Thyroid gland (tissue), 4 donors: ENCODE results near the gene PPP1R11. TPM values are rescaled to one million over a fixed set of nuclear protein-coding genes. Genes with fewer than 3 reads are reported as not detected.

Experiments
- DNase-seq, 2 donors: peaks; one replicate each; pipeline ENCODE4 v3.0.0-alpha.2; 2019
- H3K27ac ChIP-seq, 3 donors: fragments of 200-600 bp; sonication (generic); 1 replicate in 2 of 3; 2 replicates in 1 of 3; pipeline ENCODE4 v1.5.1; 2016 to 2019; ENCODE audit warnings: mild to moderate bottlenecking in 1 of 3, moderate library complexity in 1 of 3
- H3K27me3 ChIP-seq: fragments of 200-600 bp; sonication (generic); one replicate; pipeline ENCODE4 v1.5.1; 2019
- H3K36me3 ChIP-seq, 2 donors: fragments of 200-600 bp; sonication (generic); one replicate each; pipeline ENCODE4 v1.5.1; 2016 to 2019
- H3K4me1 ChIP-seq, 2 donors: fragments of 200-600 bp; sonication (generic); one replicate each; pipeline ENCODE4 v1.5.1; 2017 to 2019
- H3K4me3 ChIP-seq, 3 donors: fragments of 200-600 bp; sonication (generic); replicated peaks in 1 of 3; 1 replicate in 2 of 3; 2 replicates in 1 of 3; pipeline ENCODE4 v1.5.1; 2016; ENCODE audit warnings: mild to moderate bottlenecking in 1 of 3
- H3K9me3 ChIP-seq: fragments of 200-600 bp; sonication (generic); one replicate; pipeline ENCODE4 v1.5.1; 2017
- CTCF ChIP-seq, 6 experiments: fragments of 200-600 bp in 3 of 6; fragments of 450-650 bp in 3 of 6; sonication (generic) in 3 of 6; IDR thresholded peaks; one replicate each; pipeline ENCODE4 v1.5.1; 2016 to 2019; ENCODE audit warnings: antibody characterized with exemption in 6 of 6, mild to moderate bottlenecking in 2 of 6, inconsistent platforms in 1 of 6, moderate library complexity in 1 of 6
- POLR2A ChIP-seq, 2 donors: fragments of 450-650 bp; IDR thresholded peaks; one replicate each; pipeline ENCODE4 v1.6.1; 2017; ENCODE audit warnings: antibody characterized with exemption in 2 of 2, mild to moderate bottlenecking in 2 of 2, moderate library complexity in 1 of 2
- WGBS, 2 donors: methylation state at CpG; one replicate each; pipeline ENCODE4 v1.1.5; 2017; 5-methylcytosine and 5-hydroxymethylcytosine counted together
- intact Hi-C: fragments of 100-400 bp; cut with DNase I; formaldehyde crosslinking; loops from one replicate; pipeline ENCODE4 v1.15.1; 2023
- total RNA-seq, 4 donors: library from RNA; depleted of rRNA; stranded (reverse); fragments of >200 nt; gene quantifications; one replicate each; pipeline ENCODE4 v1.2.3, GENCODE V29; 2016

PPP1R11 gene
- total RNA-seq, 4 donors from 2014 or later, result 41.3 to 64.1 (median 50.7) TPM

GRCh38 chr6:30101444-30102413, 34.7 kb downstream of the PPP1R11 start:
- peak overlapping the region in 1 of 3 donors; percentile 19 for H3K4me3 ChIP-seq
- peaks cover 14 to 29% of the 10 kb centered on the region in 2 donors for H3K4me1 ChIP-seq
- TF ChIP-seq CTCF (IDR thresholded peaks at IDR 0.05) (peak in 1 of 6 experiments; percentile 8), POLR2A (IDR thresholded peaks at IDR 0.05) (peak in 1 of 2 donors; percentile 84)
- 3 to 5% methylated on average over 25 to 35 of the region's 51 CpGs for WGBS, 2 donors
- H3K27me3 ChIP-seq, result no peaks in the 10 kb centered on the region
- H3K9me3 ChIP-seq, result no peaks in the 10 kb centered on the region
- peak overlapping the region; percentile 3 to 65 (median 54) for H3K27ac ChIP-seq
- intact Hi-C loops, result no loop called here
- no peaks in the 10 kb centered on the region for H3K36me3 ChIP-seq
- peak; percentile 92 to 93 for DNase-seq

GRCh38 chr6:30102414-30102969, 35.5 kb downstream of the PPP1R11 start:
- Histone ChIP-seq H3K4me1 (peaks cover 14 to 29% of the 10 kb centered on the region in 2 donors), H3K27ac (peak overlapping the region; percentile 3 to 65 (median 54)), H3K9me3 (no peaks in the 10 kb centered on the region), H3K4me3 (peak overlapping the region in 1 of 3 donors; percentile 19), H3K36me3 (no peaks in the 10 kb centered on the region), H3K27me3 (no peaks in the 10 kb centered on the region)
- 41 to 42% methylated on average over 14 to 15 of the region's 15 CpGs for WGBS, 2 donors
- intact Hi-C loops, result no loop called here
- peak in 1 of 2 donors; percentile 16 for DNase-seq
- TF ChIP-seq CTCF (IDR thresholded peaks at IDR 0.05), result no peak
- TF ChIP-seq POLR2A (IDR thresholded peaks at IDR 0.05), result no peak

DNA sequence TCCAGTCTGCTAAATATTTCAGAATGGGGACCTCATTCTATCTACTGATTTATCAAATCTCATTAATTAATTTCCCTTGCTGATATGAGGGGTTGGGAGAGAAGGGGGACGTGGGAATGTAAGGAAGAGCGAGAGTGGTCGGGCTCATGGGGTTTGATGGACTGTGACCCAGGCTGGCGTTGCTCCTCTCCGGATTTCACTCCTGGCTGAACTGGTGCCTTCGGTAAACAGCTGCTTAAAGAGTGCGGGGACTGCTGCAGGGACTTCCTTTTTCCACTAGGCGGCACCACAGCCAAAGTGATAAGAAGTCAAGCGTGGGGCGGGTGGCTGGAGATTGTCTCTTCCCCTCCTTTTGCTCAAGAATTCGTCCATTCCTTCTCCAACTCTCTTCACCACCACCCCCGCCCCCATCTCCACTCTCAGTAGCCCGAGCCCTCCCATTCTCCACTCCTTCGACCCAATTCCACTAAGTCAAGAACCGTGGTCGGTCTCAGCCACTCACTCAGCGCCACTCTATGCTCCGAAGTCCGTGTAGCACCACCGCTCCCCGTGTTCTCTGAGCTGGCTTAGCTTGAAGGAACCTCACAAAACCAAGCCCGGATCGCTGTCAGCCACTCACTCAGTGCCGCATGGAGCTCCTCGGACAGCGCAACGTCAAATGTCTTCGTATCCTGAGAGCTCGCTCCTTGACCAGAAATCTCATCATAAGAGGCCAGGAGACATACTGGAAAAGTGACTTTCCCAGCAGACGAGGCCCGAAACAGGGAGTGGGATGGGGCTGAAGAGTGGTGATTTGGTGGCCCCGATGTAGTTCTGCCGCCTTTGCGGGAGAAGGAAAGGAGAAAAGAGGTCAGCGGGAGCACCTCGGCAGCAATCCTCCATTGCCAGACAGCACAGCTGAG, 36.2 kb downstream of the PPP1R11 start:
- Histone ChIP-seq H3K27me3 (no peaks in the 10 kb centered on the region), H3K27ac (peak overlapping the region; percentile 3 to 65 (median 60)), H3K36me3 (no peaks in the 10 kb centered on the region), H3K9me3 (no peaks in the 10 kb centered on the region), H3K4me3 (peak overlapping the region in 1 of 3 donors; percentile 28), H3K4me1 (peaks cover 14 to 29% of the 10 kb centered on the region in 2 donors)
- TF ChIP-seq CTCF (IDR thresholded peaks at IDR 0.05) (peak; percentile 80 to 99 (median 92)), POLR2A (IDR thresholded peaks at IDR 0.05) (no peak)
- intact Hi-C loops, result no loop called here
- DNase-seq, result peak; percentile 93 to 94
- 2 to 3% methylated on average over 36 of the region's 36 CpGs for WGBS, 2 donors

DNA sequence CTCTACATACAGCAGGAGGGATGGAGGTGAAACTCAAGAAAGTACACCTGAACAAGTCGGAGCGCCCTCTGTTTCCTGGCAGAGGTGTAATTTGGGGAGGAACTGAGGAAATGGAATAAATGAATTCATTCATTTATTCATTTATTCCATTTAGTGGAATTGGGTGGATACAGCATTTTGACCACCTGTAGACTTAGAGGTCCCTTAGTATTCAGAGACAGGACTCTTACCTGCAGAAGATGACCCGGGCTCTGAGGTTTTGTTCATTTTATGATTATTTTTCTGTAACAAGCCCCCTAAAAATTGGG, 36.8 kb downstream of the PPP1R11 start:
- Histone ChIP-seq H3K36me3 (no peaks in the 10 kb centered on the region), H3K4me3 (no peak overlapping the region), H3K27me3 (no peaks in the 10 kb centered on the region), H3K4me1 (peaks cover 14 to 29% of the 10 kb centered on the region in 2 donors), H3K27ac (no peak overlapping the region), H3K9me3 (no peaks in the 10 kb centered on the region)
- no peak for DNase-seq
- intact Hi-C loops, result loop anchor here (2.0 kb wide), 1 partner anchor 27 kb away; no protein-coding TSS in a partner anchor
- WGBS, 2 donors, result 34 to 55% methylated on average over 3 of the region's 3 CpGs
- TF ChIP-seq CTCF (IDR thresholded peaks at IDR 0.05) (no peak), POLR2A (IDR thresholded peaks at IDR 0.05) (no peak)
